Ovary (tissue), 9 donors: Measurements from ENCODE around the gene NUP210. TPM values are rescaled to one million over a fixed set of nuclear protein-coding genes. Genes with fewer than 3 reads are reported as not detected.

Experiments
- DNase-seq, 5 donors: peaks; one replicate each; pipeline ENCODE4 v3.0.0-alpha.2; 2019 to 2020
- H3K27ac ChIP-seq, 2 donors: fragments of 200-600 bp; one replicate each; pipeline versions ENCODE4 v1.5.1 to v1.8.0; 2019 to 2022
- H3K27me3 ChIP-seq: fragments of 200-600 bp; one replicate; pipeline ENCODE4 v1.8.0; 2022
- H3K36me3 ChIP-seq: fragments of 200-600 bp; sonication (generic); one replicate; pipeline ENCODE4 v1.5.1; 2019
- H3K4me1 ChIP-seq: one replicate; pipeline ENCODE4 v1.8.1; 2013; ENCODE audit warnings: mild to moderate bottlenecking, moderate library complexity; ENCODE audit not compliant: insufficient read depth
- H3K4me3 ChIP-seq: fragments of 200-600 bp; sonication (generic); one replicate; pipeline ENCODE4 v1.5.1; 2017
- H3K9me3 ChIP-seq, 2 donors: fragments of 200-600 bp in 1 of 2; sonication (generic) in 1 of 2; one replicate each; pipeline versions ENCODE4 v1.5.1 to v1.8.1; 2013 to 2019; ENCODE audit warnings: mild to moderate bottlenecking in 1 of 2, moderate library complexity in 1 of 2
- EP300 ChIP-seq: sonication (generic); formaldehyde crosslinking; IDR thresholded peaks from one replicate; pipeline ENCODE4 v1.6.1; 2017; ENCODE audit warnings: antibody characterized with exemption
- POLR2A ChIP-seq: fragments of 450-650 bp; IDR thresholded peaks from one replicate; pipeline ENCODE4 v1.6.1; 2017; ENCODE audit warnings: antibody characterized with exemption, mild to moderate bottlenecking, moderate library complexity
- WGBS, 3 donors: extraction: QIAGEN DNeasy Blood & Tissue Kit in 1 of 3; methylation state at CpG; one replicate each; pipeline versions ENCODE4 v1.1.5 to v1.1.7; 2013 to 2017; 5-methylcytosine and 5-hydroxymethylcytosine counted together
- intact Hi-C, 4 donors: fragments of 100-400 bp; cut with DNase I; formaldehyde crosslinking; loops; one replicate each; pipeline versions ENCODE4 v1.11.0 to v1.15.1; 2022 to 2023
- polyA plus RNA-seq, 2 donors: library from polyadenylated mRNA; stranded (reverse); fragments of 200-250 nt in 1 of 2; fragments of 350-450 nt in 1 of 2; fragmentation: Illumina TruSeq in 1 of 2; extraction: RNeasy Lipid Tissue Mini Kit (QIAGEN cat#74804) in 1 of 2; gene quantifications; one replicate each; pipeline ENCODE4 v1.2.3, GENCODE V29; 2013 to 2014
- total RNA-seq, 7 donors: library from RNA; depleted of rRNA in 2 of 7; stranded (reverse); fragments of >200 nt in 2 of 7; fragmentation: NEBNext Ultra II Directional in 3 of 7; extraction: Animal tissue kit (Norgen Biotek cat#: 25700) in 3 of 7; gene quantifications; one replicate each; pipeline versions ENCODE4 v1.1.0 to v1.2.4, GENCODE V29; 2016 to 2023
- TF ChIP-seq, protein P1 (sequence below), 3 donors: fragments of 450-650 bp in 2 of 3; fragments of 200-600 bp in 1 of 3; IDR thresholded peaks; one replicate each; pipeline versions ENCODE4 v1.5.1 to v1.8.0; 2016 to 2022; ENCODE audit warnings: antibody characterized with exemption in 3 of 3, mild to moderate bottlenecking in 1 of 3
- donor health status: DM: no; HTN: no; CAD: no; lungs with moderate emphysema.
- donor health status: DM: no; HTN: no; CAD: no.
- donor health status: Bipolar disorder and iron deficiency.
- donor health status: DM: yes; HTN: yes; CAD: no.
- donor health status: DM: no; HTN: no; CAD: no.
- donor health status: DM: yes; HTN: yes; CAD: no.

Gene NUP210
- total and polyA plus RNA-seq, 9 donors = 1.4 to 5.8 (median 3.2) TPM

DNA sequence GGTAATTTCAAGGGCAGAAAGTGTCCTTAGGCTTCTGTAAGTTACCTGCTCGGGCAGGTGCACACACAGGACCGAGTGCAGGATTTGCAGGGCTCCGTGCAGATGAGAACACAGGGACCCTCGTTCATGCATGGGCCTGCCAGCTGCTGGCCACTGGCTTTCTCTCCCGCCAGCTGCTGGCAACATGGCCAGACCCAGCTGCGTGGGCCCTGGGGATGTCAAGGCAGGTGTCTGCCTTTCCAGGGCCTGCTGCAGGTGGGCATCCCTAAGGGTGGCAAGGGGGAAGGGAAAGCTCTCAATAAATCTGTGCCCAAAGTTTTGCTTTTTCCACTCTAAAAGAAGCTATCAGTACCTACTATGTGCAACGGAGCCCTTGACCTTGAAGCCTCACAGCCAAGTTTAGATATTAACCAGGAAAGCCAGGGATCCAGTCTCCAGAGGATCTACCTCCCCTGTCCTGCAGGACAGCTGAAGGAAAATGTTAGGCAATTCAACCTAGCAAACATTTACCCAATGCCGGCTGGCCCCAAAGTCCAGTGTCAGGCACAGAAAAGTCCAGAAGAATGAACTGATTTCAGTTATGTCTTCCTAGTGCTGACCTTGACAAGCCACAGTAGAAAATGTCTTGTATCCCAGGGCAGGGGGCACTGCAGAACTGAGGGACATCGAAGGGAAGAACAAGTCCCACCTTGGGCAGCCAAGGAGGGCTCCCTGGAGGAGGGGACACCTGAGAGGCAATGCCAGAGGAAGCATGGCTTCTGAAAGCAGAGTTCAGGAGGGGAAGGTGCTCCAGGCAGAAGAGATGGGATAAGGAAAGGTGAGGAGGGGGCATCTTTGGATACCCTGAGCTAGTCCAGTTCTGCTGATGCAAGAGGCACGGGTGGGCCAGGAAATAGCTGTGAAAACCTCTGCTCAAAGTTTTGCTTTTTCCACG lies 26.4 kb downstream of the NUP210 start:
- Histone ChIP-seq H3K9me3 (no peaks in the 10 kb centered on the region), H3K27ac (no peak overlapping the region), H3K4me3 (no peak overlapping the region), H3K36me3 (no peaks in the 10 kb centered on the region), H3K27me3 (no peaks in the 10 kb centered on the region), H3K4me1 (no peaks in the 10 kb centered on the region)
- no peak for TF ChIP-seq POLR2A
- TF ChIP-seq, protein P1, sequence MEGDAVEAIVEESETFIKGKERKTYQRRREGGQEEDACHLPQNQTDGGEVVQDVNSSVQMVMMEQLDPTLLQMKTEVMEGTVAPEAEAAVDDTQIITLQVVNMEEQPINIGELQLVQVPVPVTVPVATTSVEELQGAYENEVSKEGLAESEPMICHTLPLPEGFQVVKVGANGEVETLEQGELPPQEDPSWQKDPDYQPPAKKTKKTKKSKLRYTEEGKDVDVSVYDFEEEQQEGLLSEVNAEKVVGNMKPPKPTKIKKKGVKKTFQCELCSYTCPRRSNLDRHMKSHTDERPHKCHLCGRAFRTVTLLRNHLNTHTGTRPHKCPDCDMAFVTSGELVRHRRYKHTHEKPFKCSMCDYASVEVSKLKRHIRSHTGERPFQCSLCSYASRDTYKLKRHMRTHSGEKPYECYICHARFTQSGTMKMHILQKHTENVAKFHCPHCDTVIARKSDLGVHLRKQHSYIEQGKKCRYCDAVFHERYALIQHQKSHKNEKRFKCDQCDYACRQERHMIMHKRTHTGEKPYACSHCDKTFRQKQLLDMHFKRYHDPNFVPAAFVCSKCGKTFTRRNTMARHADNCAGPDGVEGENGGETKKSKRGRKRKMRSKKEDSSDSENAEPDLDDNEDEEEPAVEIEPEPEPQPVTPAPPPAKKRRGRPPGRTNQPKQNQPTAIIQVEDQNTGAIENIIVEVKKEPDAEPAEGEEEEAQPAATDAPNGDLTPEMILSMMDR (IDR thresholded peaks at IDR 0.05) = no peak
- TF ChIP-seq EP300 = no peak
- DNase-seq = no peak
- intact Hi-C loops = no loop called here
- WGBS, 3 donors = 67 to 84% (median 71%) methylated on average over 11 of the region's 11 CpGs

DNA sequence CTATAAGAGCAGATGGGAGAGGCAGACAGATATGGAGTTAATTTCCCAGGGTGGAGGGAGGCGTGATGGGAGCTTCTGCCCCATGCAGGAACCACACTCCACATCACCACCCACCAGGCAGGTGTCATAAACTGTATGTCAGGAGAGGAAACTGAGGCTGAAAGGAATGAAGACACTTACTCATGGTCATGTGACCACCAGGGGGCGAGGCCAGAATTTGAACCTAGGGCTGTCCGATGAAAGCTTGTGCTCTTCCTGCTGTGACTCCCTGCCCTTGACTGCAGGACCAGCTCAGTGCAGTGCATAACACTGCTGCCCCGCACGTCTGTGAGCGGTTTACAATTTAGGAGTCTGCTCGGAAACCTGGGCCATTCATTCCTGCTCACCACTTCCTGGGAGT lies 28.8 kb downstream of the NUP210 start:
- Histone ChIP-seq H3K4me1 (no peaks in the 10 kb centered on the region), H3K27me3 (no peaks in the 10 kb centered on the region), H3K27ac (no peak overlapping the region), H3K4me3 (no peak overlapping the region), H3K9me3 (no peaks in the 10 kb centered on the region), H3K36me3 (no peaks in the 10 kb centered on the region)
- WGBS, 3 donors = 78 to 89% (median 79%) methylated on average over 7 of the region's 7 CpGs
- intact Hi-C loops = no loop called here
- no peak for TF ChIP-seq EP300
- TF ChIP-seq, protein P1 (IDR thresholded peaks at IDR 0.05) = no peak
- no peak for TF ChIP-seq POLR2A
- DNase-seq = no peak

DNA sequence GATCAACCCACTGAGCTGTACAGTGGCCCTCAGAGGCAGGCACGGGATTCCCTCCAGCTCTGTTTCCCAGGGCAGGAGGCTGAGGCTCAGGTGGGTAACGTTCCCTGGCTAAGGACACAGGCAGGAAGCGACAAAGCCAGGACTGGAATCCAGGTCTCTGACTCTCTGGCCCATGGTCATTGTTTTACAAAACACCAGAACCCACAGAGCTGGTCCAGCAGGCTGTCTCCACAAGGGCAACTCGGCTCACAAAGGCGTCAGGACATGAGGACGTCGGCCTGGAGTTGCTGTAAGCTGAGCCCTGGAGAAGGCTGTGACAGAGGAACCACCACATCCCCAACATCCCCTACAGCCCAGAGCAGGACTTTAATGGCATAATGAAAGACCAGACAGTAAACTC lies 30.7 kb downstream of the NUP210 start:
- Histone ChIP-seq H3K4me1 (no peaks in the 10 kb centered on the region), H3K27ac (no peak overlapping the region), H3K27me3 (no peaks in the 10 kb centered on the region), H3K9me3 (no peaks in the 10 kb centered on the region), H3K4me3 (no peak overlapping the region), H3K36me3 (no peaks in the 10 kb centered on the region)
- TF ChIP-seq EP300 (no peak), POLR2A (no peak)
- TF ChIP-seq, protein P1 (IDR thresholded peaks at IDR 0.05) = no peak
- intact Hi-C loops = no loop called here
- DNase-seq = no peak
- WGBS, 3 donors = 78 to 88% (median 79%) methylated on average over 7 of the region's 7 CpGs

DNA sequence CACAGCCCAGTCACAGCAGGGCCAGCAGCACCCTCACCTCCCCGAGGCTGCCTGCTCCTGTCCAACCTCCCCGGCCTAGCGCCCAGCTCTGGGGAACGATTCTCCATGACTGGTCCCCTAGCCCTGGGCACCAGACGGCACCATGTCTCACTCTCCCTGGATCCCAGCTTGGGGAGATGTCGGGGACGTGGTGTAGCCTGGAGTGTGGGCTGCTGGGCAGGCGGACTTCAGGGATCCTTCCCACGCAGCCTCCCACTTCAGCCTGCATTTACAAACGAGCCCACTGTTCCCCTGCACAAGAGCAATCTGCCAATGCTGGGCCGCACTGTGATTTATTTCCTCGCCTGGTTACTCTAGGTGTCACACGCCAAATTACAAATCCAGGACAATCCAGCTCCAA lies 31.3 kb downstream of the NUP210 start:
- DNase-seq = no peak
- Histone ChIP-seq H3K36me3 (no peaks in the 10 kb centered on the region), H3K27me3 (no peaks in the 10 kb centered on the region), H3K4me3 (no peak overlapping the region), H3K4me1 (no peaks in the 10 kb centered on the region), H3K9me3 (no peaks in the 10 kb centered on the region), H3K27ac (no peak overlapping the region)
- WGBS, 3 donors = 85 to 87% (median 86%) methylated on average over 13 of the region's 13 CpGs
- TF ChIP-seq EP300 = no peak
- TF ChIP-seq, protein P1 (IDR thresholded peaks at IDR 0.05) = no peak
- intact Hi-C loops = no loop called here
